IgD-negative memory B cell (primary cell): Measurements from ENCODE around the gene HID1. TPM values are rescaled to one million over a fixed set of nuclear protein-coding genes. Genes with fewer than 3 reads are reported as not detected.
A peak's percentile ranks its signal among the peaks of the same experiment; 100 is the strongest.
"Not testable (repeated sequence)": the region's sequence is repeated elsewhere in the genome, so short reads cannot be mapped to it uniquely, and the experiment has no call there.

Experiments used
- H3K27ac Mint-ChIP-seq, 3 donors: one replicate each; pipeline ENCODE4 v1.8.0; 2020 to 2022; ENCODE audit warnings: mild to moderate bottlenecking in 3 of 3, mixed read lengths in 3 of 3, moderate library complexity in 1 of 3
- H3K27me3 Mint-ChIP-seq: one replicate; pipeline ENCODE4 v1.8.0; 2021; ENCODE audit warnings: mixed read lengths
- H3K36me3 Mint-ChIP-seq: one replicate; pipeline ENCODE4 v1.8.0; 2020; ENCODE audit warnings: mild to moderate bottlenecking, mixed read lengths
- H3K4me1 Mint-ChIP-seq, 3 donors: one replicate each; pipeline ENCODE4 v1.8.0; 2020 to 2022; ENCODE audit warnings: mixed read lengths in 3 of 3, mild to moderate bottlenecking in 1 of 3
- H3K4me3 Mint-ChIP-seq, 4 donors: one replicate each; pipeline ENCODE4 v1.8.0; 2020 to 2022; ENCODE audit warnings: mild to moderate bottlenecking in 4 of 4, mixed read lengths in 4 of 4, moderate library complexity in 3 of 4
- H3K9me3 Mint-ChIP-seq, 3 donors: one replicate each; pipeline ENCODE4 v1.8.0; 2020 to 2021; ENCODE audit warnings: mixed read lengths in 3 of 3, mild to moderate bottlenecking in 1 of 3
- polyA plus RNA-seq: library from polyadenylated mRNA; unstranded; fragments of 300-500 nt; fragmentation: Illumina TruSeq; gene quantifications from one replicate; pipeline ENCODE4 v1.2.3, GENCODE V29; 2021

Gene HID1
- polyA plus RNA-seq, 1 donor from 2014 or later = 1.2 TPM

GRCh38 chr17:74982663-74983313, 10.2 kb upstream of the HID1 start:
- not testable (repeated sequence) for H3K36me3 Mint-ChIP-seq, H3K9me3 Mint-ChIP-seq, H3K27ac Mint-ChIP-seq
- Mint-ChIP-seq H3K4me1 (peaks cover 10 to 13% (median 12%) of the 10 kb centered on the region in 3 donors), H3K27me3 (peaks cover 22% of the 10 kb centered on the region), H3K4me3 (peak overlapping the region; percentile 63 to 85 (median 78))

- no peaks in the 10 kb centered on the region for H3K36me3 Mint-ChIP-seq
- peak overlapping the region in 2 of 3 donors; percentile 17 to 39 for H3K27ac Mint-ChIP-seq
- H3K4me3 Mint-ChIP-seq = peak overlapping the region; percentile 76 to 94 (median 88)
- H3K27me3 Mint-ChIP-seq = peaks cover 21% of the 10 kb centered on the region
- peaks cover 8 to 10% (median 9%) of the 10 kb centered on the region in 3 donors for H3K4me1 Mint-ChIP-seq
- no peaks in the 10 kb centered on the region for H3K9me3 Mint-ChIP-seq
These were observed 9.6 kb upstream of the HID1 start for GRCh38 chr17:74981979-74982662.

- Mint-ChIP-seq H3K4me3 (peak overlapping the region; percentile 76 to 94 (median 88)), H3K36me3 (no peaks in the 10 kb centered on the region), H3K27ac (peak overlapping the region in 2 of 3 donors; percentile 17 to 39), H3K9me3 (no peaks in the 10 kb centered on the region), H3K27me3 (peaks cover 19% of the 10 kb centered on the region), H3K4me1 (peaks cover 6 to 9% (median 7%) of the 10 kb centered on the region in 3 donors)
These were observed 8.9 kb upstream of the HID1 start for GRCh38 chr17:74981318-74981978.

GRCh38 chr17:74979408-74980146, 7.0 kb upstream of the HID1 start:
- Mint-ChIP-seq H3K9me3 (no peaks in the 10 kb centered on the region), H3K4me1 (peaks cover 6 to 9% (median 7%) of the 10 kb centered on the region in 3 donors), H3K27me3 (peaks cover 23% of the 10 kb centered on the region), H3K27ac (peak overlapping the region in 1 of 3 donors; percentile 13), H3K36me3 (no peaks in the 10 kb centered on the region), H3K4me3 (peak overlapping the region in 2 of 4 donors; percentile 12 to 55)

GRCh38 chr17:74978240-74978639, 5.7 kb upstream of the HID1 start:
- Mint-ChIP-seq H3K4me1 (peaks cover 6 to 9% (median 7%) of the 10 kb centered on the region in 3 donors), H3K9me3 (no peaks in the 10 kb centered on the region), H3K27ac (no peak overlapping the region), H3K36me3 (no peaks in the 10 kb centered on the region), H3K4me3 (peak overlapping the region in 1 of 4 donors; percentile 6), H3K27me3 (peaks cover 27% of the 10 kb centered on the region)

DNA sequence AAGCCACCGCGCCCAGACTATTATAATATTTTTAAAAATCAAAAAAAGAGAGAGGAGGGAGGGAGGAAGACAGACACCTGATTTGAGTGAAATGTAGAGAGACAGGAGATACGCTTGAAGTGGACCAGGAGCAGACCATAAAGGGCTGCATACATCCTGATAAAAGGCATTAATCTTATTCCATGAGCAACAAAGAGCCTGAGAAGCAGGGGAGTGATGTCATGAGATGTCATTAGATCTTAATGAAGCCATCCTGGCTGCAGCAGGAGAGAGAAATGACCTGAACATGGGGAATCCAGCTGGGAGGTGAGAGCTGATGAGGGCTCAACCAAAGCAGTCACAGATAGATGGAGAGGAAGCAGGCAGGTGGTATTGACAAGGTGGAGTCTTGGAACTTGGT, 5.2 kb upstream of the HID1 start:
- no peak overlapping the region for H3K27ac Mint-ChIP-seq
- H3K9me3 Mint-ChIP-seq = no peaks in the 10 kb centered on the region
- peaks cover 6 to 11% (median 6%) of the 10 kb centered on the region in 3 donors for H3K4me1 Mint-ChIP-seq
- no peaks in the 10 kb centered on the region for H3K36me3 Mint-ChIP-seq
- H3K27me3 Mint-ChIP-seq = peaks cover 31% of the 10 kb centered on the region
- peak overlapping the region in 1 of 4 donors; percentile 6 for H3K4me3 Mint-ChIP-seq

- Mint-ChIP-seq H3K27ac (no peak overlapping the region), H3K4me3 (peak overlapping the region in 1 of 4 donors; percentile 12), H3K4me1 (peaks cover 0 to 5% (median 0%) of the 10 kb centered on the region in 3 donors), H3K36me3 (no peaks in the 10 kb centered on the region), H3K9me3 (no peaks in the 10 kb centered on the region), H3K27me3 (peaks cover 25% of the 10 kb centered on the region)
These were observed 3.4 kb upstream of the HID1 start for GRCh38 chr17:74975943-74976342.

GRCh38 chr17:74972973-74973328, 392 bp upstream of the HID1 start:
- H3K27ac Mint-ChIP-seq = peak overlapping the region in 1 of 3 donors; percentile 92
- H3K4me3 Mint-ChIP-seq = peak overlapping the region; percentile 82 to 89 (median 88)
- no peaks in the 10 kb centered on the region for H3K9me3 Mint-ChIP-seq
- no peaks in the 10 kb centered on the region for H3K36me3 Mint-ChIP-seq
- H3K4me1 Mint-ChIP-seq = peaks cover 0 to 5% (median 0%) of the 10 kb centered on the region in 3 donors
- peaks cover 20% of the 10 kb centered on the region for H3K27me3 Mint-ChIP-seq

GRCh38 chr17:74971842-74972106, 785 bp downstream of the HID1 start:
- Mint-ChIP-seq H3K9me3 (no peaks in the 10 kb centered on the region), H3K4me3 (peak overlapping the region; percentile 68 to 87 (median 84)), H3K4me1 (peaks cover 0 to 5% (median 0%) of the 10 kb centered on the region in 3 donors), H3K36me3 (no peaks in the 10 kb centered on the region), H3K27me3 (peaks cover 16% of the 10 kb centered on the region), H3K27ac (no peak overlapping the region)

DNA sequence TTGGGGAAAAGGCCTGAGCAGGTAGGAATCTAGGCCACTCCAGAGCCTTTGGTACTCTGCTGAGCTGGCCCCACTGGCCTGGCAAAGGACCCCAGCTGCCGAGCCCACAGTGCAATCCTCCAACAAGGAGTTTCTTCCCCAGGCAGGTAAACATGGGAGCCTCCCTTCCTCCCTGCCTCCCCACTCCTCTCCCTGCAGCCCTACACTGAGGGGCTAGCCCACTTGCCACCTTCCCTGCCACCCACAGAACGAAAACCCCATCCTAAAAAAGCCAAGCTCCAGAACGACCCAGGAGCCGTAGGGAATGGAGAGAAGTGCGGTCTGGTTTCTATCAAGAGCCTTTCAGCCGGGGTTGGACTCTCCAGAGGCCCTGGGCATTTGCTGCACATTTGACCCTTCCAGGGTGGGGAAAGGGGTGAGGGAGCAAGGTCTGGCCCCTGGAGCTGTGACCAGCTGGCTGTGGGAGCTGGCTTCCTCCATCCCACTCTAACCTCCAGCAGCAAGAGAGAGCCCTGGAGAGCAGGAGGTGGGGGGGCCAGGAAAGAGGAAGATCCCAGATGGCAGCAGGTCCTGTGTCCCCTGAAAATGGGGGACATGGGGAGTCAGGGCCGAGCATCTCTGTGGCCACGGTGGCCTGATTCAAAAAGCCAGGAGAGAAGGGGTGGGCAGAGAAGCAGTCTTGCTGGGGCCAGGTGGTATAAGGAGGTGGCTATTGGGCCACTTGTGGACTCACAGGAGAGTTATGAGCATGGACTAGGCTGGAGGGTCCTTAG, 1.3 kb downstream of the HID1 start:
- Mint-ChIP-seq H3K4me1 (peaks cover 0 to 5% (median 0%) of the 10 kb centered on the region in 3 donors), H3K27me3 (peaks cover 15% of the 10 kb centered on the region), H3K36me3 (no peaks in the 10 kb centered on the region), H3K27ac (peak overlapping the region in 1 of 3 donors; percentile 42), H3K4me3 (peak overlapping the region; percentile 68 to 87 (median 84)), H3K9me3 (no peaks in the 10 kb centered on the region)

DNA sequence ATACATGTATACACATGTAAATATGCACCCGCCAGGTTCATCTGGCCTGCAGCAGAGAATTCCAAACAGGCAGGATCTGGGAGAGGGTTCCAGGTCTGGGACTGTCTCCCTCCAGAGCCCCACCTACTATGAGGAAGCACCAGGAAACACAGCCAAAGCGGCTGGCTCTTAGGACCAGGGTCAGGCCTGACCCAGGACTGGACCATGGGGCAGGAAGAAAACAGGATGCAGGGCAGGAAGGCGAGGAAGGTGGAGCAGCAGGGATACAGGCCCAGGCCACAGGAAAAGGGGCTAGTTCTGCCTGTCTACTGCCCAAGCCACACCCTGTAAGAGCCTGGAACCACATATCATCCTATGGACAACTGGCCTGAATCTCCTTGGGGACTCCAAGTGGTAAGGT, 2.2 kb downstream of the HID1 start:
- Mint-ChIP-seq H3K27ac (no peak overlapping the region), H3K27me3 (peaks cover 14% of the 10 kb centered on the region), H3K36me3 (no peaks in the 10 kb centered on the region), H3K4me3 (peak overlapping the region in 1 of 4 donors; percentile 41), H3K4me1 (peaks cover 0 to 5% (median 0%) of the 10 kb centered on the region in 3 donors), H3K9me3 (no peaks in the 10 kb centered on the region)

GRCh38 chr17:74969501-74969900, 3.1 kb downstream of the HID1 start:
- not testable (repeated sequence) for H3K36me3 Mint-ChIP-seq, H3K9me3 Mint-ChIP-seq, H3K4me1 Mint-ChIP-seq
- peaks cover 14% of the 10 kb centered on the region for H3K27me3 Mint-ChIP-seq
- H3K27ac Mint-ChIP-seq = peak overlapping the region in 1 of 3 donors; percentile 74
- peak overlapping the region in 1 of 4 donors; percentile 21 for H3K4me3 Mint-ChIP-seq

DNA sequence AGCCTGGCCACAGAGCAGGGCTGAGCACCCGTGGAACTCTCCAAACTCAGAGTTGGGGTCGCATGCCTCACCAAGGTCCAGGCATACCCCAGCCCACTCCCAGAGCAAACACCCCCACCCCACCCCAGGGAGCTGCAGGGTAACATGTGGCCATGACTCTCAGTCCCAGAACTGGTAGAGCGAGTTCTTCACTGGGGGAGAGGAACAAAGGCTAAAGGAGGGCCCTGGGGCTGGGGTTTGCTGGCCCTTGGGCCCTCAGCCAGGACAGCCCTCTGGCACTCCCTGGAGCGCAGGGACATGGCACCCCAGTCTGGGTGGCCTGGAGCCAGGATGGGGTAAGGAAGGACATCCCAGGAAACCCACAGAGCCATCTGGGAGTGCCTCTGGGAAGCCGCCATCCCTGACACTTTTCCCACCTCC, 4.2 kb downstream of the HID1 start:
- Mint-ChIP-seq H3K4me3 (no peak overlapping the region), H3K9me3 (no peaks in the 10 kb centered on the region)

GRCh38 chr17:74964988-74965622, 7.5 kb downstream of the HID1 start:
- peaks cover 3 to 6% (median 3%) of the 10 kb centered on the region in 3 donors for H3K4me1 Mint-ChIP-seq
- H3K27ac Mint-ChIP-seq = no peak overlapping the region
- peaks cover 5% of the 10 kb centered on the region for H3K27me3 Mint-ChIP-seq
- H3K9me3 Mint-ChIP-seq = no peaks in the 10 kb centered on the region
- no peak overlapping the region for H3K4me3 Mint-ChIP-seq
- H3K36me3 Mint-ChIP-seq = no peaks in the 10 kb centered on the region

More for the DNA sequence above, 4.2 kb downstream of the HID1 start:
- H3K27me3 Mint-ChIP-seq = peaks cover 11% of the 10 kb centered on the region
- no peak overlapping the region for H3K27ac Mint-ChIP-seq
- peaks cover 0 to 5% (median 0%) of the 10 kb centered on the region in 3 donors for H3K4me1 Mint-ChIP-seq
- no peaks in the 10 kb centered on the region for H3K36me3 Mint-ChIP-seq
